Measurements from ENCODE around the gene GNAQ. TPM values are rescaled to one million over a fixed set of nuclear protein-coding genes. Genes with fewer than 3 reads are reported as not detected.
A peak's percentile ranks its signal among the peaks of the same experiment; 100 is the strongest.

The GNAQ gene
- polyA plus RNA-seq, 3 donors: 8.3 to 51.0 (median 9.6) TPM

DNA sequence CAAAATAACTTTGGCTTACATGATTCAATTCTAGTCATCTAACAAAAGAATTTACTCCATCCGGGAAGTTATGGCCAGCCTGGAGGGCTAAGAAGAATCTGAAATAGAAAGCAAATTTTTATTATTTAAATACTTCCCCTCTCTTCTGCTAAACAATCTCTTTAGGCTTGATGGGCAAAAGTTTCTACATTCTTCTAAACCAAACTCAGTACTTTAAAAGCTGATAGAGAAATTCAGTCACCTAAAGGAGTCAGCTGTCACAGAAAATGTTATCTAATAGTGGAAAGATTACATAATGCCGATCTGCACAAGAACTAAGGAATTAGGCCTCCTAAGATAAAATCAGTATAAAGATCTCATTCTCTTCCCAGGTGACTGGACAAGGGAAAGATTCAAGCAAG is 32.4 kb downstream of the GNAQ start:
- peak overlapping the region in 4 of 7 donors; percentile 7 to 73 (median 50) for H3K27ac Mint-ChIP-seq
- no peaks in the 10 kb centered on the region for H3K9me3 ChIP-seq (replicated peaks in 1 of 2; ENCODE audit: control insufficient read depth in 1 of 2, insufficient read depth in 1 of 2, low read length in 2 of 2)
- no peak overlapping the region for H3K4me3 ChIP-seq (replicated peaks in 1 of 3; ENCODE audit: low read depth in 2 of 3, low read length in 3 of 3)
- intact Hi-C loops (cut with micrococcal nuclease): no loop called here
- peak overlapping the region in 1 of 2 donors; percentile 35 for H3K27ac ChIP-seq (ENCODE audit: low read depth in 1 of 2, low read length in 2 of 2)
- DNase-seq: no peak
- WGBS (ENCODE audit: insufficient coverage): no CpG with 5 or more reads among the region's 2 CpGs
- H3K4me1 ChIP-seq (ENCODE audit: control insufficient read depth in 1 of 2, insufficient read depth in 2 of 2, low read length in 2 of 2): peaks cover 22 to 34% of the 10 kb centered on the region in 2 donors
- H3K4me2 ChIP-seq (replicated peaks; ENCODE audit: extremely low read depth, low read length, poor library complexity, severe bottlenecking): no peak overlapping the region
- H3K9me3 Mint-ChIP-seq: no peaks in the 10 kb centered on the region
- peaks cover 59% of the 10 kb centered on the region for H3K4me1 Mint-ChIP-seq
- no peaks in the 10 kb centered on the region for H3K36me3 ChIP-seq (replicated peaks in 1 of 2; ENCODE audit: control insufficient read depth in 1 of 2, insufficient read depth in 2 of 2, low read length in 2 of 2)
- TF ChIP-seq, protein P1, sequence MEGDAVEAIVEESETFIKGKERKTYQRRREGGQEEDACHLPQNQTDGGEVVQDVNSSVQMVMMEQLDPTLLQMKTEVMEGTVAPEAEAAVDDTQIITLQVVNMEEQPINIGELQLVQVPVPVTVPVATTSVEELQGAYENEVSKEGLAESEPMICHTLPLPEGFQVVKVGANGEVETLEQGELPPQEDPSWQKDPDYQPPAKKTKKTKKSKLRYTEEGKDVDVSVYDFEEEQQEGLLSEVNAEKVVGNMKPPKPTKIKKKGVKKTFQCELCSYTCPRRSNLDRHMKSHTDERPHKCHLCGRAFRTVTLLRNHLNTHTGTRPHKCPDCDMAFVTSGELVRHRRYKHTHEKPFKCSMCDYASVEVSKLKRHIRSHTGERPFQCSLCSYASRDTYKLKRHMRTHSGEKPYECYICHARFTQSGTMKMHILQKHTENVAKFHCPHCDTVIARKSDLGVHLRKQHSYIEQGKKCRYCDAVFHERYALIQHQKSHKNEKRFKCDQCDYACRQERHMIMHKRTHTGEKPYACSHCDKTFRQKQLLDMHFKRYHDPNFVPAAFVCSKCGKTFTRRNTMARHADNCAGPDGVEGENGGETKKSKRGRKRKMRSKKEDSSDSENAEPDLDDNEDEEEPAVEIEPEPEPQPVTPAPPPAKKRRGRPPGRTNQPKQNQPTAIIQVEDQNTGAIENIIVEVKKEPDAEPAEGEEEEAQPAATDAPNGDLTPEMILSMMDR (IDR thresholded peaks at IDR 0.05): no peak
- peaks cover 100% of the 10 kb centered on the region for H3K79me2 ChIP-seq (ENCODE audit: insufficient read depth, low read length)
- H3K9ac ChIP-seq (ENCODE audit: insufficient read depth, low read length, poor library complexity, severe bottlenecking): no peak overlapping the region
- H3K27me3 ChIP-seq (ENCODE audit: control insufficient read depth in 2 of 2, insufficient read depth in 2 of 2, low read length in 2 of 2): no peaks in the 10 kb centered on the region
- H3K4me3 Mint-ChIP-seq: no peak overlapping the region
- peaks cover 0 to 2% (median 0%) of the 10 kb centered on the region in 3 donors for H3K27me3 Mint-ChIP-seq (ENCODE audit: low read depth in 3 of 3)
- H3K36me3 Mint-ChIP-seq: peaks cover 6 to 16% of the 10 kb centered on the region in 2 donors
- H2AFZ ChIP-seq (ENCODE audit: insufficient read depth, low read depth, low read length, poor library complexity, severe bottlenecking): no peak overlapping the region
- peaks cover 98% of the 10 kb centered on the region for H4K20me1 ChIP-seq (ENCODE audit: insufficient read depth, low read length)

DNA sequence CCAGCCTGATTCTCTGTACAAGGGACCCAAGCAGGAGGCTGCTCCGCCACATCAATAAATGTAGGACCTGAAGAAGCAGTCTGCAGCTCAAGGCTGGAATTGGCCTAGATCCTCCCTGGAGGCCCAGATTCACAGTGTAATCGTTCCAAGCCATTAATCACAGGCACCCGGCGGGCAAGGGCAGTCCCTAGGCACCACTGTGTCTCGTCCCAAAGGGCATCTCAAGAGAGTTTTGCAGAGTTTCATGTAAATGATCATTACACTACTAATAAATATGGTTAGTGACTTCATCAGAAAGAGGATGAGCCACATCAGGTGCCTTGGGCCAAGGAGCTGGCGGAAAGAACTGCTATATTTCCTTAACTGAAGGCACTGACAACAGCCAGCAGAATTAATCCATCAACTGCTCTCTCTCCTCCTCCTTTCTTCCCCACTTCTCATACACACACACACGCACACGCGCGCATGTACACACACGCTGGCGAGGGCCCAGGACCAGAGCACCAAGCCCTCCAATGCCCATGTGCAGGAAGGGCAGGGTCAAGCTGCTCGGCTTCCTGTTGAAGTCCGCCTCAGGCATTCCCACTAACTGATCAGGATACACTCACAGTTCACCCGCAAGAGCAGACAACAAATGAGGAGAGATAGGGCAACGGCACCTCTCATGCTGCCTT is 33.9 kb downstream of the GNAQ start:
- Mint-ChIP-seq H3K36me3 (peaks cover 6 to 17% of the 10 kb centered on the region in 2 donors), H3K9me3 (peaks cover 0 to 2% (median 0%) of the 10 kb centered on the region in 7 donors), H3K27me3 (ENCODE audit: low read depth in 3 of 3) (peaks cover 0 to 2% (median 0%) of the 10 kb centered on the region in 3 donors), H3K4me1 (peaks cover 55% of the 10 kb centered on the region), H3K27ac (peak overlapping the region in 5 of 7 donors; percentile 47 to 84 (median 79)), H3K4me3 (peak overlapping the region; percentile 33 to 81)
- Histone ChIP-seq H3K4me3 (replicated peaks in 1 of 3; ENCODE audit: low read depth in 2 of 3, low read length in 3 of 3) (peak overlapping the region in 1 of 3 experiments; percentile 16), H3K27ac (ENCODE audit: low read depth in 1 of 2, low read length in 2 of 2) (peak overlapping the region; percentile 13 to 30), H2AFZ (ENCODE audit: insufficient read depth, low read depth, low read length, poor library complexity, severe bottlenecking) (no peak overlapping the region), H3K36me3 (replicated peaks in 1 of 2; ENCODE audit: control insufficient read depth in 1 of 2, insufficient read depth in 2 of 2, low read length in 2 of 2) (no peaks in the 10 kb centered on the region), H3K9ac (ENCODE audit: insufficient read depth, low read length, poor library complexity, severe bottlenecking) (no peak overlapping the region), H3K27me3 (ENCODE audit: control insufficient read depth in 2 of 2, insufficient read depth in 2 of 2, low read length in 2 of 2) (no peaks in the 10 kb centered on the region), H3K4me1 (ENCODE audit: control insufficient read depth in 1 of 2, insufficient read depth in 2 of 2, low read length in 2 of 2) (peaks cover 22 to 33% of the 10 kb centered on the region in 2 donors), H3K79me2 (ENCODE audit: insufficient read depth, low read length) (peaks cover 100% of the 10 kb centered on the region), H3K4me2 (replicated peaks; ENCODE audit: extremely low read depth, low read length, poor library complexity, severe bottlenecking) (no peak overlapping the region), H3K9me3 (replicated peaks in 1 of 2; ENCODE audit: control insufficient read depth in 1 of 2, insufficient read depth in 1 of 2, low read length in 2 of 2) (no peaks in the 10 kb centered on the region), H4K20me1 (ENCODE audit: insufficient read depth, low read length) (peaks cover 100% of the 10 kb centered on the region)
- TF ChIP-seq, protein P1 (IDR thresholded peaks at IDR 0.05): no peak
- 29% methylated on average over 4 of the region's 16 CpGs for WGBS (ENCODE audit: insufficient coverage)
- intact Hi-C loops (cut with micrococcal nuclease): no loop called here
- no peak for DNase-seq

Measured in CD14-positive monocyte (primary cell).